HG03378 (cell line): ENCODE results near the gene CCR5.
"Not testable (repeated sequence)": the region's sequence is repeated elsewhere in the genome, so short reads cannot be mapped to it uniquely, and the experiment has no call there.

Experiments
- ATAC-seq: cut with Tn5 transposase; IDR thresholded peaks from one replicate; pipeline ENCODE4 v1.9.1; 2021; ENCODE audit warnings: mild to moderate bottlenecking, moderate library complexity; ENCODE audit not compliant: unreplicated experiment

The CCR5 gene

GRCh38 chr3:46370839-46371518 lies at the start of gene CCR5:
CCR5 (plus strand) TSS chr3:46370946; CDS start chr3:46372903, 1,957 bp downstream.
- no peak for ATAC-seq

GRCh38 chr3:46321461-46322104 lies 49.2 kb upstream of the CCR5 start:
- no peak for ATAC-seq

GRCh38 chr3:46324036-46324435 lies 46.7 kb upstream of the CCR5 start:
- no peak for ATAC-seq

DNA sequence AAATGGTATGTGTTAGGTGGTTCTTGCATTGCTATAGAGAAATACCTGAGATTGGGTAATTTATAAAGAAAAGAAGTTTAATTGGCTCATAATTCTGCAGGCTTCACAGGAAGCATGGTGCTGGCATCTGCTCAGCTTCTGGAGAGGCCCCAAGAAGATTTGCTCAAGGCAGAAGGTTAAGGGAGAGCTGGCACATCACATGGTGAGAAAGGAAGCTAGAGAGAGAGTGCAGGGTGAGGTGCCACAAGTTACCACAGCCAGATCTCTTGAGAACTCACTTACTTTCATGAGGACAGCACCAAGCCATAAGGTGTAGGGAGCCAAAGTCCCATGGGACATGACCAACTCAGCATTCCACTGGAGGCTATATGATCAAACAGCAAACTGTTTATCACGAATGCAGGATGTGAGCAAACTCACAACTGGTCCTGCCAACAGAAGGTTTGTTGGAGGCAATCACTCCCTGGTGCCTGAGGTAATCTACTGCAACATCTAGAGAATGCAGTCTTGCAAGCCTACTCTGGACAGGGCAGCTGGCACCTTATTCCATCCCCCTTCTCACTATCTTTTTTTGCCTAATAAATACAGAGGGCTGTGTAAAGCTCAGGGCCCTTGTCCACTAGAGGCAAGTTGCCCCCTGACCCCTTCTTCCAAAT lies 45.0 kb upstream of the CCR5 start:
- ATAC-seq: no peak

GRCh38 chr3:46330676-46331075 lies 40.1 kb upstream of the CCR5 start:
- ATAC-seq: not testable (repeated sequence)

DNA sequence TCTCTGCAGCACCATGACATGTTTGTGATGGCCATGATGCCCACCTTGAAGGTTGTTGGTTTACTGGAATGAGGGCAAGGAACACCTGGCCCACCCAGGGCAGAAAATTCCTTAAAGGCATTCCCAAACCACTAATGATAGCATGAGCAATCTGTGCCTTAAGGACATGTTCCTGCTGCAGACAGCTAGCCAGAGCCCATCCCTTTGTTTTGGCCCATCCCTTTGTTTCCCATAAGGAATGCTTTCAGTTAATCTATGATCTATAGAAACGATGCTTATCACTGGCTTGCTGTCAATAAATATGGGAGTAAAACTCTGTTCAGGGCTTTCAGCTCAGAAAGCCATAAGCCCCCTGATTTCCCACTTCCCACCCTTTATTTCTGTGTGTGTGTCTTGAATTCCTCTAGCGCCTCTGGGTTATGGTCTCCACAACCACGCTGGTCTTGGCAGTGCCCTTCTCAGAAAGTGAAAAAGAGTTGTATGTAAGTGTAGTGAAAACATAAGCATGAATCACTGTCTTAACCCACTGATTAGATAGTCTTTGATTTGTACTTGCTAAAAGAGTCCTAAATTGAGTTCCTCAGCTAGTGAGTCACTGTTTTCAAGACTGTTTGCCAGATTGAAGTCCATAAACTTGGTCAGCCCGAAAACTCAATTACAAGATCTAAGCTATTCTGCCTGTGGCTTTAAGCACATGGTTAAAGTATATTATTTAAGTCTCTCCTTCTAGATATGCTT lies 35.8 kb upstream of the CCR5 start:
- ATAC-seq: no peak

DNA sequence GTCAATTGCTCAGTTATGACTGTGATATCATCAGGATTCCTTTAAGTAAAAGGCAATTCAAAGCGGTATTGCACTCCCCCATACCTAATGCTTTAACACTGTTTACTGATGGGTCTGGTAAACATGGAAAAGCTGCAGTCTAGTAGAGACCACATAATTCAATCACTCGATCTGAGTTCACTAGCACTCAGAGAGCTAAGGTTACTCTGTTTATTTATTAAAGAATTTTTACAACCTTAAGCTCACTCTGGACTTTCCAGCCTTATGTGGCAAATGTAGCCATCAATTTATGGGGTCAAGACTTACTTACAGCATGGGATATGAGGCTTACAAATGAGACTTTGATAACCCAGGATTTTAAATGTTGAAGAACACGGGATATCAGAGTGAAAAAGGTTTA lies 35.2 kb upstream of the CCR5 start:
- no peak for ATAC-seq

DNA sequence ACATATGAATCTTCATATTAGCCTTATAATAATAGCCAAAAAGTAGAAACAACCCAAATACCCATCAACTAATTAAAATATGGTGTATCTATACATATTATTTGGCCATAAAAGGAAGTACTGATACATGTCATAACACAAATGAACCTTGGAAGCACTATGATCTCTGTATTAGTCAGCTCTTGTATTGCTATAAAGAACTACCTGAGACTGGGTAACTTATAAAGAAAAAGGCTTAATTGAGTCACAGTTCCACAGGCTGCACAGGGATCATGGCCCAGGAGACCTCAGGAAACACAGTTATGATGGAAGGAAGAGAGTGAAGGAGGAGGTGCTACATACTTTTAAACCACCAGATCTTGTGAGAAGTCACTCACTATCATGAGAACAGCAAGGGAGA lies 32.8 kb upstream of the CCR5 start:
- no peak for ATAC-seq

DNA sequence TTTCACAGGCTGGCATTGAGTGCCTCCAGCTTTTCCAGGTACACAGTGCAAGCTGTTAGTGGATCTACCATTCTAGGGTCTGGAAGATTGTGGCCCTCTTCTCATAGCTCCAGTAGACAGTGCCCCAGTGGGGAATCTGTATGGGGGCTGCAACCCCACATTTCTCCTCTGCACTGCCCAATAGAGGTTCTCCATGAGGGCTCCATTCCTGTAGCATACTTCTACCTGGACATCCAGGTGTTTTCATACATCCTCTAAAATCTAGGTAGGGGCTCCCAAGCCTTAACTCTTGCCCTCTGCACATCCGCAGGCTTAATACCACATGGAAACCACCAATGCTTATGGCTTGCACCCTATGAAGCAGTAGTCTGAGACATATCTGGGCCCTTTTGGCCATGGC lies 31.9 kb upstream of the CCR5 start:
- no peak for ATAC-seq

GRCh38 chr3:46344476-46344875 lies 26.3 kb upstream of the CCR5 start:
- ATAC-seq: no peak

GRCh38 chr3:46348823-46349482 lies 21.8 kb upstream of the CCR5 start:
- ATAC-seq: no peak

- ATAC-seq: peak; percentile 67
Observed at GRCh38 chr3:46349484-46350261, 21.1 kb upstream of the CCR5 start.

GRCh38 chr3:46350262-46350565 lies 20.5 kb upstream of the CCR5 start:
- ATAC-seq: no peak

GRCh38 chr3:46351646-46352045 lies 19.1 kb upstream of the CCR5 start:
- no peak for ATAC-seq

DNA sequence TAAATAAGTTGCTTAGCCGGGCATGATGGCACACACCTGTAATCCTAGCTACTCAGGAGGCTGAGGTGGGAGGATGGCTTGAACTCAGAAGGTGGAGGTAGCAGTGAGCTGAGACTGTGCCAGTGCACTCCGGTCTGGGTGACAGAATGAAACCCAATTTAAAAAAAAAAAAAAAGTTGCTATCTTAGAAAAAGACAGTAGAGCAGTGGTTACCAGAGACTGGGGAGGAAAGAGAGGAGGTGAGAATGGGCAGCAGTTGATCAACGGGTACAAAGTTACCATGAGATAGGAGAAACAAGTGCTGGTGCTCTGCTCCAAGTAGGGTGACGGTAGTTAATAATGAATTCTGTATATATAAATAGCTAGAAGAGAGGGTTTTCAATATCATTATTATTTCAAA lies 17.7 kb upstream of the CCR5 start:
- ATAC-seq: no peak

GRCh38 chr3:46353647-46354410 lies 16.9 kb upstream of the CCR5 start, which contains the start of gene CCR2:
CCR2 (plus strand) TSS chr3:46354111; CDS start chr3:46357528, 3,417 bp downstream.
- ATAC-seq: no peak

DNA sequence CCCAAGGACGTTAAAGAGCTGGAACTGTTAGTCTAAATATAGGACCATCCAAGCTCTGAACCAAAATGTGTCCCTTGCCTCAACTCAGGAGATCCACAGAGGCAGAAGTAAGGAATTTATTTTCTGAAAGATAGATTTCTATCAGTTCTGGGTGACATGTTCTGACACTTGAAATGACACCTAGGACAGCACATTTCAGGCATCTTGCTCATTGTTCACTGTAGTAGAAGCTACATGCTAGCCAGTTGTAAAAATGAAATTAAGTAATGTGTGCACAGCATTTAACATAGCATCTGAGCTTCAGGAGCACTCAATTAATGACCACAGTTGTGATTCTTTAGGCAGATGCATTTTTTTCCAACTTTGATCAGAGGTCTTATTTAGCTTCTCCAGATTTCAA lies 16.3 kb upstream of the CCR5 start:
- ATAC-seq: no peak

DNA sequence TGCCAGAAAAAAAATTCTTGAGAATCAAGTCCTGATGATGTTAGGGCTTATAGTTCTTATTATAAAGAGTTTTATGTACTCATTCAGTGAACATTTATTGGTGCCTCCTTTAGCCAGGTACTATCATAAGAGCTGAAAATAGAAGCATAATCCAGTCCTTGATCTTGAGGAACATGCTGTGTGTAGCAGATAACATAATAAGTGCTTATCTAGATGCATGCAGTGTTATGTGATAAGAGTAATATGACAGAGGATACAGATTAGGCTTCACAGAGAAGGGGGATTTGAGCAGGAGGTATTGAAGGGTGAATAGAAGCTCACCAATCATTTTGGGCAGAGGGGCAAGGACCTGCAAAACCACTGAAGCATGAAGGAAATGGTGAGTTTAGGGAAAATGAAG lies 15.8 kb upstream of the CCR5 start:
- ATAC-seq: no peak

GRCh38 chr3:46356276-46356675 lies 14.5 kb upstream of the CCR5 start:
- no peak for ATAC-seq

- no peak for ATAC-seq
Observed at GRCh38 chr3:46356909-46357308, 13.8 kb upstream of the CCR5 start.
